ENCODE results near the gene APPL2. TPM values are rescaled to one million over a fixed set of nuclear protein-coding genes. Genes with fewer than 3 reads are reported as not detected.

APPL2 gene
- total RNA-seq, 1 donor from 2014 or later: 17.7 TPM

DNA sequence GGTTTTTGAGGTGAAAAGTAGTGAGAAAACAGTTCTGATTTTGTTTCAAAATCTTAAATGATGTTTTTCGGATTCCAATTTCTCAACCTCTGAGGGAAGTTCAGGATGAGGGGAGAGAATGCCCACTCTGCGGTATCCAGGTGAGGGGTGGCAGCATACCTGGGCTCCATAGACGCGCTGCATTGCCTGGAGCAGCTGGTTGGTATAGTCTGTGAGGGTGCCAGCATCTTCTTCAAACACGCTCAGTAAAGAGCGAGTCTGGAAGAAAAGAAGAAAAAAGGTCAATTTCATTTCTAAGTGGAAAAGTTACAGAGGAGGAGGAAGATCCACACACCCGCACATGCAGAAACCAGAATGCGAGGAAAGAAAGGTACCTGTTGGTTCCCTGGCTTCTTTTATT lies 7.0 kb downstream of the APPL2 start:
- Histone ChIP-seq H3K4me2 (ENCODE audit: low read length) (peak overlapping the region; percentile 55), H3K4me1 (ENCODE audit: insufficient read depth, low read length) (peaks cover 55% of the 10 kb centered on the region), H2AFZ (ENCODE audit: low read depth, low read length) (no peak overlapping the region), H4K20me1 (ENCODE audit: insufficient read depth, low read length) (peaks cover under 1% of the 10 kb centered on the region), H3K9me3 (ENCODE audit: insufficient read depth, low read depth, low read length) (no peaks in the 10 kb centered on the region), H3K79me2 (ENCODE audit: insufficient read depth, low read length) (peaks cover 59% of the 10 kb centered on the region), H3K9ac (ENCODE audit: low read length) (peak overlapping the region; percentile 32), H3K4me3 (ENCODE audit: insufficient read depth, low read depth, low read length) (no peak overlapping the region), H3K36me3 (ENCODE audit: insufficient read depth, low read length) (peaks cover 2% of the 10 kb centered on the region), H3K27me3 (ENCODE audit: insufficient read depth, low read length) (no peaks in the 10 kb centered on the region), H3K27ac (ENCODE audit: low read depth, low read length) (peak overlapping the region; percentile 49)
- no peak overlapping the region for H3K4me3 Mint-ChIP-seq (ENCODE audit: unreplicated experiment)
- DNase-seq (ENCODE audit: low read depth) (no peak), FAIRE-seq (no peak)
- peaks cover 51% of the 10 kb centered on the region for H3K4me1 Mint-ChIP-seq (ENCODE audit: low read depth, unreplicated experiment)
- H3K27ac Mint-ChIP-seq (ENCODE audit: unreplicated experiment): peak overlapping the region; percentile 38
- H3K27me3 Mint-ChIP-seq (ENCODE audit: low read depth, unreplicated experiment): no peaks in the 10 kb centered on the region
- no peaks in the 10 kb centered on the region for H3K9me3 Mint-ChIP-seq (ENCODE audit: unreplicated experiment)
- no peaks in the 10 kb centered on the region for H3K36me3 Mint-ChIP-seq (ENCODE audit: low read depth, unreplicated experiment)
- TF ChIP-seq, protein P1, sequence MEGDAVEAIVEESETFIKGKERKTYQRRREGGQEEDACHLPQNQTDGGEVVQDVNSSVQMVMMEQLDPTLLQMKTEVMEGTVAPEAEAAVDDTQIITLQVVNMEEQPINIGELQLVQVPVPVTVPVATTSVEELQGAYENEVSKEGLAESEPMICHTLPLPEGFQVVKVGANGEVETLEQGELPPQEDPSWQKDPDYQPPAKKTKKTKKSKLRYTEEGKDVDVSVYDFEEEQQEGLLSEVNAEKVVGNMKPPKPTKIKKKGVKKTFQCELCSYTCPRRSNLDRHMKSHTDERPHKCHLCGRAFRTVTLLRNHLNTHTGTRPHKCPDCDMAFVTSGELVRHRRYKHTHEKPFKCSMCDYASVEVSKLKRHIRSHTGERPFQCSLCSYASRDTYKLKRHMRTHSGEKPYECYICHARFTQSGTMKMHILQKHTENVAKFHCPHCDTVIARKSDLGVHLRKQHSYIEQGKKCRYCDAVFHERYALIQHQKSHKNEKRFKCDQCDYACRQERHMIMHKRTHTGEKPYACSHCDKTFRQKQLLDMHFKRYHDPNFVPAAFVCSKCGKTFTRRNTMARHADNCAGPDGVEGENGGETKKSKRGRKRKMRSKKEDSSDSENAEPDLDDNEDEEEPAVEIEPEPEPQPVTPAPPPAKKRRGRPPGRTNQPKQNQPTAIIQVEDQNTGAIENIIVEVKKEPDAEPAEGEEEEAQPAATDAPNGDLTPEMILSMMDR (IDR thresholded peaks at IDR 0.05; ENCODE audit: insufficient read depth, low read depth, low read length): no peak
- no peak for TF ChIP-seq EZH2 (IDR thresholded peaks at IDR 0.05; ENCODE audit: insufficient read depth, low read length)

DNA sequence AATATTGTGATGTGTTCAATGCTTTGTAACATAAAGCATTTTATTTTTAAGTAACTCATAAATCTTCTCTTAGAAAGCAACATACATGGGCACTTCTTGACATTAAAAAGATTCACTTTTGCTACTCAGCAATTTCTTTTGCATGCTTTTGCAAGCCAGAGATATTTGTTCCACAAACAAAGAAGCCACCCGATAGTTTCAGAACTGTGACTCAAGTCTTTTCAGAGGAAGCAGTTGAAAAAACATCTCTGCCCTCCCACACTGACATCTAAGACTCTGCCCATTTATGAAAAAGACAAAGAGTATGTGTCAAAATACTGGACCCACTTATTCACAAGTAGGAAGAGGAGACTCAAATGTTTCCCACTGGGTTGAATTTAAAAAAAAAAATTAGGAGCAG lies 7.5 kb downstream of the APPL2 start:
- H3K4me1 Mint-ChIP-seq (ENCODE audit: low read depth, unreplicated experiment): peaks cover 49% of the 10 kb centered on the region
- H3K27ac Mint-ChIP-seq (ENCODE audit: unreplicated experiment): no peak overlapping the region
- Histone ChIP-seq H3K4me2 (ENCODE audit: low read length) (peak overlapping the region; percentile 55), H2AFZ (ENCODE audit: low read depth, low read length) (no peak overlapping the region), H3K9ac (ENCODE audit: low read length) (peak overlapping the region; percentile 32), H3K4me3 (ENCODE audit: insufficient read depth, low read depth, low read length) (no peak overlapping the region), H3K27ac (ENCODE audit: low read depth, low read length) (peak overlapping the region; percentile 49), H4K20me1 (ENCODE audit: insufficient read depth, low read length) (peaks cover 4% of the 10 kb centered on the region), H3K4me1 (ENCODE audit: insufficient read depth, low read length) (peaks cover 53% of the 10 kb centered on the region), H3K79me2 (ENCODE audit: insufficient read depth, low read length) (peaks cover 59% of the 10 kb centered on the region), H3K9me3 (ENCODE audit: insufficient read depth, low read depth, low read length) (no peaks in the 10 kb centered on the region), H3K27me3 (ENCODE audit: insufficient read depth, low read length) (no peaks in the 10 kb centered on the region), H3K36me3 (ENCODE audit: insufficient read depth, low read length) (peaks cover 2% of the 10 kb centered on the region)
- H3K36me3 Mint-ChIP-seq (ENCODE audit: low read depth, unreplicated experiment): no peaks in the 10 kb centered on the region
- no peaks in the 10 kb centered on the region for H3K9me3 Mint-ChIP-seq (ENCODE audit: unreplicated experiment)
- H3K4me3 Mint-ChIP-seq (ENCODE audit: unreplicated experiment): peak overlapping the region; percentile 4
- no peak for FAIRE-seq
- peak; percentile 60 for DNase-seq (ENCODE audit: low read depth)
- H3K27me3 Mint-ChIP-seq (ENCODE audit: low read depth, unreplicated experiment): no peaks in the 10 kb centered on the region
- TF ChIP-seq, protein P1 (IDR thresholded peaks at IDR 0.05; ENCODE audit: insufficient read depth, low read depth, low read length): no peak
- no peak for TF ChIP-seq EZH2 (IDR thresholded peaks at IDR 0.05; ENCODE audit: insufficient read depth, low read length)

DNA sequence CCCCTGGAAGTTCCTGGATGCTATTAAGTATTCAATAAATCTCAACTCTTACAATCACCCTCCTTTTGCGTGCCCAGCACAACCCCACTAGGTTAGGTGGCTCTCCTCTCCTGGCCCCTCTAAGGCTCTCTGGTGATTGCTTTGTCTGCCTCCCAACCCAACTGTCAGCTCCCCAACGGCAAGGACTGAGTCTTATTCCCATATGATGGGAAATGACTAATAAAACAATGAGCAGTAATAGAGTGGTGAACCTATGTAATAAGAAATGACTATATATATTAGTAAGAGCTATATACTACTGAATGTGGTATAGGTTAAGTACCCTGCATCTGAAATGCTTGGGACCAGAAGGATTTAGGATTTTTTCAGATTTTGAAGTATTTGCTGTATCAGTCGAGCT lies 8.1 kb downstream of the APPL2 start:
- Histone ChIP-seq H3K4me1 (ENCODE audit: insufficient read depth, low read length) (peaks cover 46% of the 10 kb centered on the region), H3K4me2 (ENCODE audit: low read length) (peak overlapping the region; percentile 55), H3K4me3 (ENCODE audit: insufficient read depth, low read depth, low read length) (no peak overlapping the region), H3K27me3 (ENCODE audit: insufficient read depth, low read length) (no peaks in the 10 kb centered on the region), H3K27ac (ENCODE audit: low read depth, low read length) (peak overlapping the region; percentile 19), H3K79me2 (ENCODE audit: insufficient read depth, low read length) (peaks cover 57% of the 10 kb centered on the region), H3K36me3 (ENCODE audit: insufficient read depth, low read length) (peaks cover 8% of the 10 kb centered on the region), H3K9ac (ENCODE audit: low read length) (no peak overlapping the region), H4K20me1 (ENCODE audit: insufficient read depth, low read length) (peaks cover 10% of the 10 kb centered on the region), H2AFZ (ENCODE audit: low read depth, low read length) (no peak overlapping the region), H3K9me3 (ENCODE audit: insufficient read depth, low read depth, low read length) (no peaks in the 10 kb centered on the region)
- H3K27ac Mint-ChIP-seq (ENCODE audit: unreplicated experiment): no peak overlapping the region
- no peak for FAIRE-seq
- peaks cover 5% of the 10 kb centered on the region for H3K36me3 Mint-ChIP-seq (ENCODE audit: low read depth, unreplicated experiment)
- no peak for DNase-seq (ENCODE audit: low read depth)
- H3K4me3 Mint-ChIP-seq (ENCODE audit: unreplicated experiment): peak overlapping the region; percentile 51
- H3K4me1 Mint-ChIP-seq (ENCODE audit: low read depth, unreplicated experiment): peaks cover 46% of the 10 kb centered on the region
- H3K27me3 Mint-ChIP-seq (ENCODE audit: low read depth, unreplicated experiment): no peaks in the 10 kb centered on the region
- TF ChIP-seq EZH2 (IDR thresholded peaks at IDR 0.05; ENCODE audit: insufficient read depth, low read length): no peak
- TF ChIP-seq, protein P1 (IDR thresholded peaks at IDR 0.05; ENCODE audit: insufficient read depth, low read depth, low read length): no peak
- H3K9me3 Mint-ChIP-seq (ENCODE audit: unreplicated experiment): no peaks in the 10 kb centered on the region
